Vagina (tissue), 2 donors: ENCODE results near the gene NOTCH4. TPM values are rescaled to one million over a fixed set of nuclear protein-coding genes. Genes with fewer than 3 reads are reported as not detected.

ENCODE experiments used
- DNase-seq, 2 donors: peaks; one replicate each; pipeline ENCODE4 v3.0.0-alpha.2; 2017; ENCODE audit errors: extremely low spot score in 2 of 2
- H3K27ac ChIP-seq: fragments of 200-600 bp; sonication (generic); one replicate; pipeline ENCODE4 v1.5.1; 2019
- H3K27me3 ChIP-seq: fragments of 200-600 bp; sonication (generic); one replicate; pipeline ENCODE4 v1.5.1; 2019
- H3K36me3 ChIP-seq, 2 donors: fragments of 200-600 bp; sonication (generic); one replicate each; pipeline ENCODE4 v1.5.1; 2017 to 2019
- H3K4me1 ChIP-seq: fragments of 200-600 bp; sonication (generic); one replicate; pipeline ENCODE4 v1.5.1; 2019
- H3K4me3 ChIP-seq, 2 donors: fragments of 200-600 bp; sonication (generic); 1 replicate in 1 of 2; 2 replicates in 1 of 2; pipeline ENCODE4 v1.5.1; 2016 to 2019
- H3K9me3 ChIP-seq: fragments of 200-600 bp; sonication (generic); one replicate; pipeline ENCODE4 v1.5.1; 2019
- POLR2A ChIP-seq, 2 donors: fragments of 450-650 bp; IDR thresholded peaks; one replicate each; pipeline ENCODE4 v1.6.1; 2017; ENCODE audit warnings: antibody characterized with exemption in 2 of 2, mild to moderate bottlenecking in 2 of 2, moderate library complexity in 2 of 2
- POLR2AphosphoS5 ChIP-seq, 2 donors: sonication (generic); formaldehyde crosslinking; IDR thresholded peaks; one replicate each; pipeline ENCODE4 v1.9.0; 2017; ENCODE audit warnings: antibody characterized with exemption in 2 of 2, mild to moderate bottlenecking in 2 of 2, low read depth in 1 of 2; ENCODE audit not compliant: insufficient read depth in 1 of 2
- intact Hi-C: fragments of 100-400 bp; cut with DNase I; formaldehyde crosslinking; loops from one replicate; pipeline ENCODE4 v1.15.1; 2023
- total RNA-seq: library from RNA; depleted of rRNA; stranded (reverse); fragments of >200 nt; gene quantifications from one replicate; pipeline ENCODE4 v1.2.3, GENCODE V29; 2016
- TF ChIP-seq, protein P1 (sequence below), 3 experiments: fragments of 450-650 bp in 2 of 3; fragments of 200-600 bp in 1 of 3; sonication (generic) in 1 of 3; IDR thresholded peaks; one replicate each; pipeline ENCODE4 v1.5.1; 2017 to 2019; ENCODE audit warnings: antibody characterized with exemption in 3 of 3, mild to moderate bottlenecking in 2 of 3, moderate library complexity in 2 of 3

Gene NOTCH4
- total RNA-seq, 1 donor from 2014 or later, result 18.2 TPM

GRCh38 chr6:32184084-32184640 is 39.7 kb downstream of the NOTCH4 start, which contains the start of gene AGER:
Gene AGER, minus strand, starts transcription at chr6:32184253. Its CDS starts 31 bp downstream, at chr6:32184222.
- intact Hi-C loops, result loop anchor here (10.0 kb wide), 1 partner anchor 1021 kb away; the partner anchor contains the start of genes HSD17B8, RING1, RXRB and SLC39A7
- peak within 1 kb of the TSS; percentile 99 for H3K27ac ChIP-seq
- no peaks in the 10 kb centered on the region for H3K9me3 ChIP-seq
- H3K4me3 ChIP-seq, result no peak within 1 kb of the TSS
- DNase-seq, result no peak
- H3K36me3 ChIP-seq, result peaks cover 0 to 29% of the 10 kb centered on the region in 2 donors
- peaks cover 52% of the 10 kb centered on the region for H3K4me1 ChIP-seq
- no peak for TF ChIP-seq POLR2A (IDR thresholded peaks at IDR 0.05)
- TF ChIP-seq, protein P1, sequence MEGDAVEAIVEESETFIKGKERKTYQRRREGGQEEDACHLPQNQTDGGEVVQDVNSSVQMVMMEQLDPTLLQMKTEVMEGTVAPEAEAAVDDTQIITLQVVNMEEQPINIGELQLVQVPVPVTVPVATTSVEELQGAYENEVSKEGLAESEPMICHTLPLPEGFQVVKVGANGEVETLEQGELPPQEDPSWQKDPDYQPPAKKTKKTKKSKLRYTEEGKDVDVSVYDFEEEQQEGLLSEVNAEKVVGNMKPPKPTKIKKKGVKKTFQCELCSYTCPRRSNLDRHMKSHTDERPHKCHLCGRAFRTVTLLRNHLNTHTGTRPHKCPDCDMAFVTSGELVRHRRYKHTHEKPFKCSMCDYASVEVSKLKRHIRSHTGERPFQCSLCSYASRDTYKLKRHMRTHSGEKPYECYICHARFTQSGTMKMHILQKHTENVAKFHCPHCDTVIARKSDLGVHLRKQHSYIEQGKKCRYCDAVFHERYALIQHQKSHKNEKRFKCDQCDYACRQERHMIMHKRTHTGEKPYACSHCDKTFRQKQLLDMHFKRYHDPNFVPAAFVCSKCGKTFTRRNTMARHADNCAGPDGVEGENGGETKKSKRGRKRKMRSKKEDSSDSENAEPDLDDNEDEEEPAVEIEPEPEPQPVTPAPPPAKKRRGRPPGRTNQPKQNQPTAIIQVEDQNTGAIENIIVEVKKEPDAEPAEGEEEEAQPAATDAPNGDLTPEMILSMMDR (IDR thresholded peaks at IDR 0.05), result no peak
- TF ChIP-seq POLR2AphosphoS5 (IDR thresholded peaks at IDR 0.05; ENCODE audit: insufficient read depth in 1 of 2, low read depth in 1 of 2), result no peak
- no peaks in the 10 kb centered on the region for H3K27me3 ChIP-seq

- Histone ChIP-seq H3K4me3 (no peak overlapping the region), H3K9me3 (no peaks in the 10 kb centered on the region), H3K4me1 (peaks cover 52% of the 10 kb centered on the region), H3K36me3 (peaks cover 0 to 29% of the 10 kb centered on the region in 2 donors), H3K27ac (peak overlapping the region; percentile 99), H3K27me3 (no peaks in the 10 kb centered on the region)
- peak in 1 of 2 donors; percentile 84 for DNase-seq
- TF ChIP-seq POLR2A (IDR thresholded peaks at IDR 0.05), result no peak
- TF ChIP-seq, protein P1 (IDR thresholded peaks at IDR 0.05), result no peak
- no peak for TF ChIP-seq POLR2AphosphoS5 (IDR thresholded peaks at IDR 0.05; ENCODE audit: insufficient read depth in 1 of 2, low read depth in 1 of 2)
- intact Hi-C loops, result loop anchor here (10.0 kb wide), 1 partner anchor 1021 kb away; the partner anchor contains the start of genes HSD17B8, RING1, RXRB and SLC39A7
These were observed 40.3 kb downstream of the NOTCH4 start for GRCh38 chr6:32183483-32184083.

DNA sequence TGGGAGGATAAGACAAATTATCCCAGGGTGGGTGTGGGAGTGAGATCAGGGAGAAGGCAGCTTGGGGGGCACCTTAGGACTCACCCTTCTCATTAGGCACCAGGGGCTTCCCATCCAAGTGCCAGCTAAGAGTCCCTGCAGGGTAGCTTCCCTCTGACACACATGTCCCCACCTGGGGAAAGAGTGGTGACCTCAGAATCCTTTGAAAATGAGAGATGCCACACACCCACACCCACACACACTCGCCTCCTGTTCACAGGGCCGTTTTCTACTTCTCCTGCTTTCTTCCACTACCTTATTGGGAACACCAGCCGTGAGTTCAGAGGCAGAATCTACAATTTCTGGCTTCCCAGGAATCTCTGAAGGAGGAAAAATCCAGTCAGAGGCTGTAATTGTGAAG is 40.8 kb downstream of the NOTCH4 start:
- TF ChIP-seq, protein P1 (IDR thresholded peaks at IDR 0.05), result no peak
- TF ChIP-seq POLR2A (IDR thresholded peaks at IDR 0.05) (no peak), POLR2AphosphoS5 (IDR thresholded peaks at IDR 0.05; ENCODE audit: insufficient read depth in 1 of 2, low read depth in 1 of 2) (no peak)
- no peak overlapping the region for H3K4me3 ChIP-seq
- DNase-seq, result no peak
- no peaks in the 10 kb centered on the region for H3K9me3 ChIP-seq
- H3K27ac ChIP-seq, result peak overlapping the region; percentile 99
- intact Hi-C loops, result loop anchor here (10.0 kb wide), 1 partner anchor 1022 kb away; the partner anchor contains the start of genes HSD17B8, RING1, RXRB and SLC39A7
- no peaks in the 10 kb centered on the region for H3K27me3 ChIP-seq
- H3K36me3 ChIP-seq, result peaks cover 0 to 29% of the 10 kb centered on the region in 2 donors
- H3K4me1 ChIP-seq, result peaks cover 47% of the 10 kb centered on the region

DNA sequence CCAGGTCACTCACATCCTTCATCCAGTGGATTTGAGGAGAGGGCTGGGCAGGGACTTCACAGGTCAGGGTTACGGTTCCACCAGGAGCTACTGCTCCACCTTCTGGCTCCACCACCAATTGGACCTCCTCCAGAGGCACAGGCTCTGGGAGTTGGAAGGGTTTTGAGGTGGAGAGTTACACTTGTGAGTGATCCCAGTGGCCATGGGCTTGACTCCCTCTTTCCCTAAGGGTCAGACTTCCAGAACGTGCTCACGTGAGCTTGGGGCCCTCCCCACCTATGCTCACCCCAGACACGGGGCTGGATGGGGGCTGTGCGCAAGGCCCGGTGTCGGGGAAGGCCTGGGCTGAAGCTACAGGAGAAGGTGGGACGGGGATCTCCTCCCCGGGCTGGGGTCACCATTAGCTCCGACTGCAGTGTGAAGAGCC is 41.3 kb downstream of the NOTCH4 start:
- DNase-seq, result no peak
- no peak overlapping the region for H3K4me3 ChIP-seq
- intact Hi-C loops, result loop anchor here (10.0 kb wide), 1 partner anchor 1022 kb away; the partner anchor contains the start of genes HSD17B8, RING1, RXRB and SLC39A7
- peak overlapping the region; percentile 24 for H3K27ac ChIP-seq
- H3K36me3 ChIP-seq, result peaks cover 0 to 27% of the 10 kb centered on the region in 2 donors
- no peaks in the 10 kb centered on the region for H3K9me3 ChIP-seq
- TF ChIP-seq POLR2A (IDR thresholded peaks at IDR 0.05) (no peak), POLR2AphosphoS5 (IDR thresholded peaks at IDR 0.05; ENCODE audit: insufficient read depth in 1 of 2, low read depth in 1 of 2) (no peak)
- TF ChIP-seq, protein P1 (IDR thresholded peaks at IDR 0.05), result no peak
- H3K27me3 ChIP-seq, result no peaks in the 10 kb centered on the region
- H3K4me1 ChIP-seq, result peaks cover 42% of the 10 kb centered on the region
